Upper lobe of left lung (tissue), 4 donors: Measurements from ENCODE around the gene PLA2G4B.

Experiments
- POLR2A ChIP-seq, 4 donors: fragments of 450-650 bp; IDR thresholded peaks; one replicate each; pipeline ENCODE4 v1.5.1; 2016 to 2017; ENCODE audit warnings: antibody characterized with exemption in 4 of 4, mild to moderate bottlenecking in 2 of 4
- TF ChIP-seq, protein P1 (sequence below), 6 experiments: fragments of 450-650 bp in 4 of 6; fragments of 200-600 bp in 2 of 6; sonication (generic) in 2 of 6; IDR thresholded peaks; one replicate each; pipeline ENCODE4 v1.5.1; 2016 to 2019; ENCODE audit warnings: antibody characterized with exemption in 6 of 6

DNA sequence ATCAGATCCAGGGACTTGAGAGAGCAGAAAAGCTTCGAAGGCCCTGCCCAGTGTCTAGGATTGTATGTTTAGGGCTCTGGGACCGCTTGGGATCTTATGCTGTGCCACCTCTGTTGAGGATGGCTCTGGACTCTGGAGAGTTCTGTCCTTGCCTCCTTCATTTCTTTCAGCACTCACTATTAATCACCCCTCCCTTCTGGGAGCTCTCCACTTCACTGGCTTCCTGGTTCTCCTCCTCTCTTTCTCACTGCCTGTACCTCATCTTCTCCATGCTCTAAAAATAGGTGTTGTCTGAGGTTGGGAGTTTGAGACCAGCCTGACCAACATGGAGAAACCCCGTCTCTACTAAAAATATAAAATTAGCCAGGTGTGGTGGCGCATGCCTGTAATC, 47.1 kb upstream of the PLA2G4B start:
- TF ChIP-seq, protein P1, sequence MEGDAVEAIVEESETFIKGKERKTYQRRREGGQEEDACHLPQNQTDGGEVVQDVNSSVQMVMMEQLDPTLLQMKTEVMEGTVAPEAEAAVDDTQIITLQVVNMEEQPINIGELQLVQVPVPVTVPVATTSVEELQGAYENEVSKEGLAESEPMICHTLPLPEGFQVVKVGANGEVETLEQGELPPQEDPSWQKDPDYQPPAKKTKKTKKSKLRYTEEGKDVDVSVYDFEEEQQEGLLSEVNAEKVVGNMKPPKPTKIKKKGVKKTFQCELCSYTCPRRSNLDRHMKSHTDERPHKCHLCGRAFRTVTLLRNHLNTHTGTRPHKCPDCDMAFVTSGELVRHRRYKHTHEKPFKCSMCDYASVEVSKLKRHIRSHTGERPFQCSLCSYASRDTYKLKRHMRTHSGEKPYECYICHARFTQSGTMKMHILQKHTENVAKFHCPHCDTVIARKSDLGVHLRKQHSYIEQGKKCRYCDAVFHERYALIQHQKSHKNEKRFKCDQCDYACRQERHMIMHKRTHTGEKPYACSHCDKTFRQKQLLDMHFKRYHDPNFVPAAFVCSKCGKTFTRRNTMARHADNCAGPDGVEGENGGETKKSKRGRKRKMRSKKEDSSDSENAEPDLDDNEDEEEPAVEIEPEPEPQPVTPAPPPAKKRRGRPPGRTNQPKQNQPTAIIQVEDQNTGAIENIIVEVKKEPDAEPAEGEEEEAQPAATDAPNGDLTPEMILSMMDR (IDR thresholded peaks at IDR 0.05): no peak
- TF ChIP-seq POLR2A (IDR thresholded peaks at IDR 0.05): no peak
